Left ventricle myocardium superior (tissue), 1 donor: ENCODE data around the gene WDR54. TPM values are rescaled to one million over a fixed set of nuclear protein-coding genes. Genes with fewer than 3 reads are reported as not detected.
A peak's percentile ranks its signal among the peaks of the same experiment; 100 is the strongest.
"Not testable (repeated sequence)": the region's sequence is repeated elsewhere in the genome, so short reads cannot be mapped to it uniquely, and the experiment has no call there.

Source experiments
- ATAC-seq: fragments of 200-7000 bp; cut with Tn5 transposase; one replicate; pipeline ENCODE4 v1.9.1; 2020; ENCODE audit warnings: mild to moderate bottlenecking, moderate library complexity
- DNase-seq: peaks from one replicate; pipeline ENCODE4 v3.0.0-alpha.2; 2020
- intact Hi-C: fragments of 100-400 bp; cut with micrococcal nuclease; formaldehyde crosslinking; loops from one replicate; pipeline ENCODE4 v1.11.0; 2022
- total RNA-seq: library from RNA; stranded (reverse); fragmentation: NEBNext Ultra II Directional; extraction: Animal tissue kit (Norgen Biotek cat#: 25700); gene quantifications from one replicate; pipeline ENCODE4 v1.2.1, GENCODE V29; 2021
- donor health status: DM: no; HTN: yes; CAD: no; lungs with severe emphysema.

The WDR54 gene
- total RNA-seq, 1 donor from 2014 or later, result 4.4 TPM

- intact Hi-C loops, result no loop called here
- no peak for ATAC-seq
These were observed 4.0 kb downstream of the WDR54 start for GRCh38 chr2:74425523-74425922.

GRCh38 chr2:74426181-74426758, 4.7 kb downstream of the WDR54 start:
- intact Hi-C loops, result no loop called here
- ATAC-seq, result no peak
- no peak for DNase-seq

More at GRCh38 chr2:74425523-74425922, 4.0 kb downstream of the WDR54 start:
- no peak for DNase-seq

- intact Hi-C loops, result no loop called here
- no peak for ATAC-seq
These were observed 6.0 kb downstream of the WDR54 start for GRCh38 chr2:74427551-74427950.

GRCh38 chr2:74428675-74429074, 7.1 kb downstream of the WDR54 start:
- no peak for DNase-seq
- no peak for ATAC-seq
- intact Hi-C loops, result no loop called here

More at GRCh38 chr2:74427551-74427950, 6.0 kb downstream of the WDR54 start:
- no peak for DNase-seq

- no peak for DNase-seq
- intact Hi-C loops, result no loop called here
- no peak for ATAC-seq
These were observed 8.2 kb downstream of the WDR54 start for GRCh38 chr2:74429487-74430451.

GRCh38 chr2:74430502-74430901, 9.0 kb downstream of the WDR54 start:
- intact Hi-C loops, result no loop called here
- no peak for ATAC-seq
- DNase-seq, result no peak

- DNase-seq, result no peak
- no peak for ATAC-seq
- intact Hi-C loops, result no loop called here
These were observed 14.7 kb downstream of the WDR54 start for GRCh38 chr2:74436111-74436805.

- no peak for DNase-seq
- intact Hi-C loops, result no loop called here
- no peak for ATAC-seq
These were observed 15.5 kb downstream of the WDR54 start for GRCh38 chr2:74436848-74437695.

- ATAC-seq (no peak), DNase-seq (no peak)
- intact Hi-C loops, result no loop called here
These were observed 16.7 kb downstream of the WDR54 start for GRCh38 chr2:74438248-74438647.

- ATAC-seq, result no peak
- intact Hi-C loops, result no loop called here
- DNase-seq, result no peak
These were observed 17.8 kb downstream of the WDR54 start for GRCh38 chr2:74439373-74439772.

- intact Hi-C loops, result no loop called here
- DNase-seq, result peak; percentile 90
- ATAC-seq, result peak; percentile 66
These were observed 18.4 kb downstream of the WDR54 start for GRCh38 chr2:74439803-74440377.

- DNase-seq (peak; percentile 95), ATAC-seq (peak; percentile 92)
- intact Hi-C loops, result no loop called here
These were observed 19.0 kb downstream of the WDR54 start for GRCh38 chr2:74440378-74441169.

- DNase-seq (no peak), ATAC-seq (peak; percentile 8)
- intact Hi-C loops, result no loop called here
These were observed 19.7 kb downstream of the WDR54 start for GRCh38 chr2:74441170-74441689.

GRCh38 chr2:74441690-74442482, 20.4 kb downstream of the WDR54 start, which contains the start of gene RTKN:
TSS of gene RTKN (minus strand) at chr2:74441937. CDS start at chr2:74441816, 121 bp downstream.
- DNase-seq (peak; percentile 71), ATAC-seq (peak; percentile 17)
- intact Hi-C loops, result no loop called here

GRCh38 chr2:74442483-74443297, 21.2 kb downstream of the WDR54 start:
- DNase-seq, ATAC-seq, intact Hi-C loops: not testable (repeated sequence)
